Stimulated activated CD4-positive, alpha-beta T cell treated with anti-CD3 and anti-CD28 coated beads, Interleukin-12 subunit alpha, Interleukin-12 subunit beta, amount 100 ng/mL, for 4 hours (primary cell): ENCODE measurements around the gene PACRGL.
A peak's percentile ranks its signal among the peaks of the same experiment; 100 is the strongest.

Experiments used
- DNase-seq: peaks from one replicate; pipeline ENCODE4 v3.0.0-alpha.2; 2020

PACRGL gene

DNA sequence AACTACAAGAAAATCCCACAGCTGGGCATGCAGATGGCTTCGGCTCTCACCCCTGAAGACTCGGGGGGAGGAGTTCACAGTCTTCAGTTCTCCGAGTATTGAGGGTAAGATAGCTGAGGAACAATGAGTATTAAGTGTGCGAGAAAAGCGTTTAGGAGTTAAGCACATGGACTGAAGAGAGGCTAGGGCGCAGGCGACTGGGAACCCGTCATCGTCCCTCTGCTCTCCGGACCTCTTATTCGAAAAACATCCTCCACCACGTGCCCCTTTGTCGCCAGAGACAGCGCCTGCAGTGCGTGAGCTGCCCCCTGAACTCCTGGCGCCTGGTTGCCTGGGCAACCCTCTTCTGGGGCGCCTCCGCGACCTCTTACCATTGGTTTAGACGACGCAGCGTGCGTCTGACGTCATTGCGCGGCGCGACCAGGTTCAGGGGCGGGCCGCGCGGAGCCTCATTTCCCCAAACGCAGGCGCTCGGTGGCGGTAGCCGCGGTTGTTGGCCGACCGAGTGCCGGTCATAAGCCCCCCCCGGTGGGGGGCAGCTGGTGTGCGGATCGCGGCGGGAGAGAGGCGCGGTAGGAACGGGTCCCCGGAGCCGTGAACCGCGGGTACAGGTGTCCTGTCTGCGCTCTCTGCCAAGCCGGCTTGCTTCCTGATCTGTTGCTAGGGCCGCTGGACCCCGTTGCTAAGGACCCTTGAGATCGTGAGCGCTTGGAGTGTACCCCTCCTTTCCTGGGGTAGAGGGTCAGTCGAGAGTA, at the start of gene PACRGL:
Gene PACRGL, plus strand, starts transcription at position 452 of the 755 bp plus-strand sequence. CDS start 4,024 bp downstream, outside the sequence.
- peak; percentile 92 for DNase-seq

DNA sequence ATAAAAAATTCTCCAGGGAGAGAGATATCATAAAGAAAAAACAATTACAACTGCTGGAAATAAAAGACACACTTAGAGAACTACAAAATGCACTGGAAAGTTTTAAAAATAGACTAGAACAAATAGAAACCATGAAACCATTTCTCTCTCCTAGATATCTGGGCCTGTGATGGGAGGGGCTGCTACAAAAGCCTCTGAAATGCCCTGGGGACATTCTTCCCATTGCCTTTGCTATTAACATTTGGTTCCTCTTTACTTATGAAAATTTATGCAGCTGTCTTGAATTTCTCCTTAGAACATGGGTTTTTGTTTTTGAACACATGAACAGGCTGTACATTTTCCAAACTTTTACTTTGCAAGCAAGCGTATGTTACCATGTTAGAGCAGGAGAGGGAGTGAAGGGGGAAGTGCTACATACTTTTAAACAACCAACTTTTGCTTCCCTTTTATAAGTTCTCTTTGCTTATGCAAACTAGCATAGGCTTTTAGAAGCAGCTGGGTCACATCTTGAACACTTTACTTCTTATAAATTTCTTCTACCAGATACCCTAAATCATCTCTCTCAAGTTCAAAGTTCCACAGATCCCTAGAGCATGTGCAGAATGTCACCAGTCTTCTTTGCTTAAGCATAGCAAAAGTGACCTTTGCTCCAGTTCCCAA, 47.9 kb upstream of the PACRGL start:
- DNase-seq, result no peak

DNA sequence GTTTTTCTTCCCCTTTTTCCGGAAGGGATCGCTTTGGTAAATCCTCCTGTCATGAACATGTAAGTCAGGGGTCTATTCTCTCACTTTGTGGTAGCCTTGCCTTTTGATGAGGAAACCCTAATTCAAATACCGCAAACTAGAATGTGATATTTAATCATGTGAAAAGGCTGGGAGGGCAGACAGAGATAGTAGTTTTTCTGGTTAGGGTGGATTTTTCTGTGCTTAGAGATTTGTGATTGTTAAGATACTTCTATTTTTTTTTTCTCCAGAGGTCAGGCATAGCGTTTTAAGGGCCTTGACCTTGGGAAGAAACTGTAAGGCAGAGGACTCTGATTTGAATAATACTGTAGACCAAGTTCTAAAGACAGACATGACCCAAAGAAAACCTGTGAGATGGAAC, 41.8 kb upstream of the PACRGL start:
- no peak for DNase-seq

DNA sequence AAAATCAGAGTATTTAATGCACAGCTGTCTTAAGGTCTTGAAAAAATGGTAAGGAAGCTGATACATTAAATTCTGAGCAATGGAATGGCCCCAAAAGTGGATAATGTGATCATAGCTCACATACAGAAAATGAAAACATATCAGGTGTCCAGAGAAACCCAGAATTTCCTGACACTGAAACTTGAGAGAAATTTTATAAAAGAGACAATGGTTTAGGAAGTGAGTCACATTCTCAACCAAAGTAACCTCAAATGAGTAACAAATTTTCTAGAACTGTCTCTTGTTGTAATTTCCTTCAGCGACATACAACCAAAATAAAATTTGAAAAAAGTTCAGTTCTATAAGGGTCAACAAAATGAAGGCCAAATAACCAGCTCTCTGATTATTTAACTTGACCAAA, 37.4 kb upstream of the PACRGL start:
- no peak for DNase-seq

DNA sequence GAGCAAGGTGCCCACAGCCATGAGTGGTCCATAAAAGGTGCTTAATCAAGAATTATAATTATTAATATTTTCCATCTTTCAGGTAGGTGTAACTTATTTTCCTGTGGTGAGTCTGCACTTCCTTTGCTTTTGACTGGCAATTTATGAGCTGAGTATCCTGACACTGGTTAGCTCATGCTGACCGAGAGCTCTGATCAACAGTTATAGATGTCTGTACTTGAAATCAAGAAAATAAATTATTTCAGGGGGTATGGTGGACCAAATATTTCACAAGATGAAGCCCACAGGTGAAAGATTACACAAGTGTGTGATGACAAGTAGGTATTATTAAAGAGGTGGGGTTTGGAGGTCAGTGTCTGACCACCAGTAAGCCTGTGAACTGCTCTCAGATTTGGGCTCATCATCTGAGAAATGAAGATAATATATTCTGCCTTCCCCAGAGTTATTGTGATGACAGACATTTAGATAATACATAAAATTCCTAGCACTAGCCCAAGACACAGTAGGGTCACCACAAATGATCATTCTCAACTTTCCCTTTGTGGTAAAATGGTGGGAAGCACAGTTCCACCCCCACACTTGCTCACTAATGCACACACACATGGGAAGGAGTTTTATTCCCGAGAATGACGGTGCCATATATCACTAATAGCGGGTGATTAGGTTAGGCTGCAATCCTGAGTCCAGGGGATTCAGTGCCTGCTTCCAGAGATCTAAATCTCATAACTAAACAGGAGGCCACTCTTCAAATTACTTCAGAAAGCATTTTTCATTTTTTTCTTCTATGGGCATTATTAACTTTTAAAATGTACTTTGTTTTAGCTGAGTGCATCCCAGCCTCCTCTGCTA, 34.0 kb upstream of the PACRGL start:
- DNase-seq, result no peak

DNA sequence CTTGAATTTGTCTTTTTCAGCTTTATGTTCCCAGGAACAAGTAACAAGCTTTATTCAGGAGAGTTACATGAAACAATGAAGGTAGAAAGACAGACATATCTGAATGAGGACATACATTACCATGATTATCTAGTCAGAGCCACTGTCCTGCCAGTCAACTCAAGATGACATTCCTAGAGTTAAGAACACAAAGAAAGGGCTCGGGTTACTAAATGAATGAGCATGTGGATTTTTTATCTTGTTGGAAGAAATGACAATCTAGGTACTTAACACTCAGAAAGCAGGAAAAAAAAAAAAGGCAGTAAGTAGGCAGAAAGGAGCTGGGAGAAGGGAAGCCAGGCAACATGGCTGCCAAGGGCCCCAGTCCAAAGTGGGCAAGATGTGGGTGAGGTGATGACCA, 28.0 kb upstream of the PACRGL start:
- no peak for DNase-seq

DNA sequence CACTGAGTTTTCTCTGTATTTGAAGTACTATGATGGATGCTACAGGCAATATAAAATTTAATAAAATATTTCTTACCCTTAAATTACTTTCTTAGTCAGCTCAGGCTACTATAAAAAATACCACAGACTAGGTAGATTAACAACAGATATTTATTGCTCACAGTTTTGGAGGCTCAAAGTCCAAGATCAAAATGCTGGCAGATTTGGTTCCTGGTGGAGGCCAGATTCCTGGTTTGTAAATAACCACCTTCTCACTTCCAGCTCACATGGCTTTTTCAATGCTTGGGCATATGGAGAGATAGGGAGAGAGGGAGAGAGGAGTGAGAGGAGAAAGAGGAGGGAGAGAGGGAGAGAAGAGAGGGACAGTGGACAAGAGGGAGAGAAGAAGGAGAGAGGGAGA, 24.5 kb upstream of the PACRGL start:
- DNase-seq, result no peak

DNA sequence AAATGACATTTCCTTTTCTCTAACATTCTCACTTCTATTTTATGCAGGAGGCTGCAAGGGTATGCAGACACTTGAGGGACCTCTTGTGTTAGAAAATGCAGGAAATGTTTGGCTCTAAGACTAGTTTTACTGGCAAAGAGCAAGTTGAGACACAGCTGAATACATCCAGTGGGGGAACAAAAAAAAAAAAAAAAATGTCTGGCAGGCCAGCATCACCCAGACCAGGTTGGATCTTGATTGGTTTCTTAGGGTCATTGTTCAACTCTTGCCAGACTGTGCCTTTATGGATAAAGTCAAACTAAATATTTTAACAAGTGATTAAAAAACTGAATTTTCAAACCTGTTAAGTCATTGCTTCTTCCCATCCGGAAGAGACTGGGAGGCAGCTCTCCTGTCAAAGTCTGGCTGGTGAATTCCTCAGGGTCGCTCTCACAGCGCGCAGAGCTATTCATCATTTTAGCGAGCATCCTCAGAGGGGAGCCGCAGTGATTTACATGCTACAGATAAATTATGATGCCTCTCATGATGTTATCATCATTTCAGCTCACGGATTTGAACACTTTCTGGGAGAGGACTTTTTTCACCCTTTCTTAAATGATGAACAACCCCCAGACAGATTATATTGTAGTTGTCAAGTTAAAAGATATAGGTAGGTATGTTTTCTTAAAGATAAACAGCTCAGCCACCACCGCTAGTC, 23.6 kb upstream of the PACRGL start:
- DNase-seq, result no peak

DNA sequence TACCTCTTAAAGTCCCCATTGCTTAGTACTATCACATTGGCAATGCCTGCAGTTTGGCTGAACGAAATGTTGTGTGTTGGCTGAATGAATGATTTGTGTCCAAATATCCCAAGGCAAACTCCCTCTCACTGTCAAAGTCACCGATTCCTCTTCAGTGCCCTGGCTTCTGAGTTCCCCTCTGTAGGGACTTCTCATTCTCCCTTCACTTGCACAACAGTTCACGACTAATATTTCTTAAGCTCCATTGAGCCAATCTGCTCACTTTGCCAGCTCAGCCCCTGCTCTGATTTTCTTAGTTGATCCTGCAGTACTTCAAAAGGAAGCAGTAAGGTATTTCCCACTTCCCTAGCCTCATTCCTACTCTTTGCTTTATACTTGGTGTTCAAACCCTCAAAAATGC, 21.9 kb upstream of the PACRGL start:
- no peak for DNase-seq

DNA sequence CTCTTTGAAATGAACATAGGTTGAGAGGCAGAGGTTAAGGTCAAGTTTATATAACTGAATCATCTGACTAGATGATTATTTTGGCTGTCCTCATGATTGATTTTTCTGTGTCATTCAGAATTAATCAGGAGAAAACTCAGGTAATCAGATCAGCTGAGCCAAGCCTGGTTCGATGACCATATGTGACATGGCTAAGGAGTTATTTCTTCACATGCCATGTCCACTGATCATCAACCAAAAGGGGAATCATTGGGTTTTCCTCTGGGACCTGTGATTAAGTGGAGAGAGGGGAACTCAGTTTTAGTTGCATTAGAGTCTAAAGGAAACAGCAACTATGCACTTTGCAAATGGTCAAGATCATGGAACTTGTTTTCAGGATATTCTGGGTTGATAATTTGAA, 20.3 kb upstream of the PACRGL start:
- no peak for DNase-seq

DNA sequence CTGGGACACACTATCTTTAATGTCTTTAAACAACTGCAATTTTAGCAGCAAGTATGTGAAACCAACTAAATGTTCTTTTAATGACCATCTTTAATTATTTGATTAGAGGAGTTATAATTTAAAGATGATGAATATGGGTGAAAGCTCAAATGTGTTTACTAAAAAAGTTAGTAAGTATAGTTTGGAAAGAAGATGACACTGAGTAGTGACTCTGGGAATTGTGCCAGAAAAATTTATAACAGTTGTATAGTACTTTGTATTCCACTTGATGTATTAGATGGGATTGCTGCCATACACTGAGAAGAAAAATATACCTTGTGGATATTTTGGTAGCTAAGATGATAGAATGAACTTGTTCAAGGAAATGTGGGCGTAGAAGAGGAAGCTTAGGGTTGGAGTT, 19.5 kb upstream of the PACRGL start:
- no peak for DNase-seq

DNA sequence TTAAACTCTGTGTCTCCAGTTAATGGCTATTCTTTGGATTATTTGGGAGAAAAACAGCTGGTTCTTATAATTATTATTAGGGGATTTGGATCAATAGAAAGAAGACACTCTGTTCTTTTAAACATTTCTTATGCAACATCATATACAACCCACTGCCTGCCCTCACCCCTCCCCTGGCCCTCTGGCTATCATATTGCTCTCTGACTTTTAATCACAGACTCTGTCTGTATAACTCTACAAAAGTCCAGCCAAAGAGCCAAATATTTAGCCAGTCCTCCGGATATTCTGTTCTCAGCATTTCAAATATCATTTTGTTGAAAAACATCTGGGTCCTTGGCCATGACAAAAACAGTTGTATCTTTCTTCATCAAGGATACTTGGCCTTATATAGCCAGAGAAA, 19.0 kb upstream of the PACRGL start:
- no peak for DNase-seq

DNA sequence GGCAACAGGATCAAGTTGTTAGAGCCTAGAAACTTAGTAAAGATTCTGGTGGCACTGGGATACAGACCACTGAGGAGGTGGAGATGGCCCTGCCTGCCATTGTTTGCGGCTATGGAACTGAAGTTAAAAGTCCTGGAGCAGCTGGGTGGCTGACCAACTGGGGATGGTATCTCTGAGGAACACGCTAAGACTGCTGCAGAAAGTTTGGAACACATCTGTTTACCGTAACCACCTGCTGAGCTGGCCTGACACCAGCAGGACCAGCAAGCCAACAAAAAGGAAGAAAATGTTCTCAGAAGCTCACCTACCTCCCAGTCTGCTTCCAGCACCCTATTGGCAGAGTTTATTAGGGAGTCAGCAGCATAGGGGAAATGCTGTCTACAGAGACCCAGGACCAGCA, 17.4 kb upstream of the PACRGL start:
- no peak for DNase-seq

DNA sequence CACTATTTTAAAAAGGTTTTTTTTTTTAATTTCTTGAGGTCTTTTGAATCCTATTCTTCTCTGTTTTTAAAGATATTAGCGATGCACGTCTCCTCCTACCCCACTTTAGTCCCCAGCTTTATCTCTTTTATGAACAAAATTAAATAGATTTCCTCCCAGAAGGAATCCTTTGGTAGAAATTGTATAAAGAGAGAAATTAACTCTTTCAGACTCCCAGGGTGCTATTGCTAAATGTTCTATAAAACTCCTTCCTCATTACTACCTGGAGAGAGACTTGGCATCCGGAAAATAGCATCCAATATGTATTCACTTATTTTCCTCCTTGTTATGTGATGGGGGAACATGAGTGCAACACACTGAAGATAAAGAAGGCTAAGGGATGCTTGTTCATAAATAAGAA, 16.5 kb upstream of the PACRGL start:
- no peak for DNase-seq

DNA sequence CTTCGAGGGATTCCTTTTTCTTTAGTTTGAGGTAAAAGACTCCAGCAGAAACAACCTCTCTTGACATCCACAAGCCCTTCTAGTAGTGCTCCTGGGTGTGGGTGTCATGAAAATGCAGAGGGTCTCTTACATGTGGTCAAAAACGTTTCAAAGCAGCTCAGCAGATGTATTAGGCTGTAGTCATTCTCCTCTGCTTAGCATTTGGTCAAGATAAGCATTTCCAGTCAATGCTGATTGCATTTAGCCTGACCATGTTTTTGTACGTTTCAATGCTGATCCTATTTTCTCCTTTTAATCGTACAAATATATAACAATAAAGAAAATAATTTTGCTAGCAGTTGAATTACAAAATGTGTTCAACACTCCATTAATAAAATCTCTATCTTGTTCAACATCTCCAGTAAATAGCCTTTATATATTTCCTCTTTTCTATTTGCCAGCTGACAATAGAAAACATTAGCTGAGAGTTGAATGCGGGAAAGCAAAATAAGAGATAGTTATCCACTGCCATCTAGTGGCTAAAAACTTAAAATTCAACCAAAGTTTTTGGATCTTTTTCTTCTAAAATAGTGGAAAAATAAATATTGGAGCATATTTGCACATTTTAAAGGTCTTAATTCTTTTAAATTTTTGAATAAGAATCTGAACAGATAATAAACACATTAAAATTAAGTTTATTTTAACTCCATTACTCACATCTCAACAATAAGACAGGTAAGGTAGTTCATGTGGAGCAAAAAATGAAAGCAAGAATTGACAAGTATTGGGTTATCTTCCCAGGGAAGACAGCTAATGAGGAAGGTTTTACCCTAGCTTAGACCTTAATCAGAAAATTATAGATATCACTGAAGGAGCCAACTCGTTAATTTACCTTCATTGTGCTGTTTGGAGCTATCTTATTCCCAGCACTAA, 15.2 kb upstream of the PACRGL start:
- DNase-seq, result no peak

DNA sequence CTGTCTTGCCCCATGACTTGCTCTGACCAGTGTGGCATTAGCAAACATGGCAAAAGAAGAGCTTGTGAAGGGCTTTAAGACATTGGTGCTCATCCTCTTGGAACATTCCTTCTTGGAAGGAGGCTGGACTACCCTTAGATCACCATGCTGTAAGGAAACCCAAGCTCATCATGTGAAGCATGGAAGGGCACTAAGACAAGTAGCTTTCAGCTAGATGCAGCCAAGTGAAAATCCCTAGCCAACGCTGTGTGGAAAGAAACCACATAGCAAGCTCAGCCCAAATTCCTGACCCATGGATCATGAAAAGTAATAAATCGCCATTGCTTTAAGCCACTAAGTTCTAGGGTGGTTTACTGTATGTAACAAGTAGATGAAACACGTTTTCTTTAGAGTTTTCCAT, 12.4 kb upstream of the PACRGL start:
- DNase-seq, result no peak

DNA sequence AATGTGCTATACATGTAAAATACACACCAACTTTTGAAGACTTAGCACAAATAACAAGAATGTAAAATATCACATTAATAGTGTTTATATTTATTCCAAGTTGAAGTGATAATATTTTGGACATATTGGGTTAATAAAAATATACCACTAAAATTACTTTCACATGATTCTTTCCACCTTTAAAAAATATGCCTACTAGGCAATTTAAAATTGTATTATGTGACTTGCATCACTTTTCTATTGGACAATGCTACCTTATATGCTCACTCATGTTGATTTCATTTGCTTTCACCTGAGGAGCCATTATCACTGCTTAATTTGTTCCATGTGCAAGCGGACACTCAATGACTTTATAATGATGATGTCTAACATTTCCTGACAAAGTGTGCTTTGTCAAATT, 3.4 kb upstream of the PACRGL start:
- no peak for DNase-seq

DNA sequence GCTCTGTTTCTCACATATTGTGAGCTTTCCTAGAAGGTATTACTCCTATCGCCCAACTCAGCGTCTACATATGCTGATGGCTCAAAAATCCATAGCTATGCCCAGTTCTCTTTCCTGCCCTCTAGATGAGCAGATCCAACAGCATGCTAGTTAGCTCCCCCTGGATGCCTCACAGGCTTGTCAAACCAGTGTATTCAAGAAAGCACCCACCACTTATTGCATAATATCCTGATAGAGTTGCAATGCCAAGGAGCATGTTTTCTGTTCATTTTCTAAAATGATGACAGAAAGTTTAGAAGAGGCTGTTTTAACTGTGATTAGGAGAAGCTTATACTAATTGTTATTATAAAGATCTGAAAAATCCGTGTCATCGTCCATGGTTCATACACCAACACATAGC, 1.9 kb upstream of the PACRGL start:
- DNase-seq, result no peak

DNA sequence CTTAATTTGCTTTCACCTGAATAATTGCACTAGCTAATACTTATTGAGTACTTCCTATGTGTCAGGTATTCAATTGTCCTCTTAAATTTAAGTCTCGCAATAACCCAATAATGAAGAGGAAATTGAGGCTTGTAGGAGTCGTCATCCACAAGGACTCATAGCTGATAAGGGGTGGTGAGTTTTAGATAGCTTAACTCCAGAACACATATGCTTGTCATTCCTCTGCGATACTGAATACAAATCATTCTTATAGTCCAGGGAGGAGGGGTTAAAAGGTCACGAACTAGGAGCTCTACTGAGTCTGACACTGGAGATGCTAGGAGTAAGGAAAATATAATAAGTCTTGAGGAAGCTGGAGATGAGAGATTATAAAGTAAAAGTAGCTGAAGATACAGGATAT, 1.4 kb upstream of the PACRGL start:
- no peak for DNase-seq

DNA sequence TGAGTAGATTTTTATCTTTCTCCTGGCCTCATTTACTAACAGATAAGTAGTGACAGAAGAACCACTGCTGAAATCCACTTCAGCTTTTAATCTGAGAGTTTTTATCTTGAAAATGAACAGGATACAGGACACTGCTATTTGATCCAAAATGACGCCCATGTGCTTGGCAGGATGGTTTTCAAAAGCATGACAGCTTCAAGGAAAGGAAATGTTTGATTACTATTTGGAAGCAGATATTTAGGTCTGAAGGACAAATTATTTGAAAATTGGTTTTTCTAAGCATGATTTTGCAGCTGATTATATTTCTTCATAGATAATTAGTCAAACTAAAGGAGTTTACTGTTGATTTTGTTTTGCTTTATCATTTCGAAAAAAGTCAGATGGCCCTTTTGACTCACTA, 11.1 kb downstream of the PACRGL start:
- no peak for DNase-seq

DNA sequence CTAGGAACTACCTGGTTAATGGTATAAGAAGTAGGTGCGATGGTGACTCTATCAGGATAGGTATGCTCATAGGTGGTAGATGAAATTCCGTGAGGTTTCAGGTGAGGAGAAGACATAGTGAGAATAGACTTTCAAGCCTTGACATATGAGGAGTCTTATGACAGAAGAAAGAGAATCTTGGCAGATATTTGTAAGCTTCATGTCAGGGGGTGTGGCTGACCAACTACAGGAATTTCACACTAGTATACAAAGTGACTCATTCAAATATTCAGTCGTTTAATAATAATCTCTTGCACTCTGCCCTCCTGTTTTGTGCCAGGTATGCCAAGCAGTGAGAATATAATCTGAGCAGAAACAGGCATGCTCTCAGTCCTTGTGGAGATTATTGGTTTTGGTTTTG, 22.8 kb downstream of the PACRGL start:
- no peak for DNase-seq

DNA sequence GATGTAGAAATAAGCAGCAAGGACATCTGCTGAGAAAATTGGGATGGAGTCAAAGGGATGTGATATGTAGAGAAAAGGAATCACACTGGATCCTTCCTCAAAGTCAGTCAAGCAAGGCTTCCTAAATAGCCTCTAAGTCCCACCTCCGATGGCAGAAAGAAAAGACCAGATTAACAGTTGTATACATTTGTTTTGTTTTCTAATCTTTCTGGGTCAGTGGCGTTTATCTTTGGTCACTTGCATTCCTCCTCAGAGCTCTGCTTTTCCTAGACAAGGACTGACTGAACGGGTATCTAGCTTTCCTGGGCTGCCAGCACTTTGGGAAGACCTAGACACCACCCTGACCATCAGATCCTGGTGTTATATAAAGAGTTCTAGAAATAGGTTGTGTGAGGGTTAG, 23.2 kb downstream of the PACRGL start:
- DNase-seq, result no peak
